ENCODE results near the gene MEOX2.

- TF ChIP-seq CTCF (conservative IDR thresholded peaks at IDR 0.05; ENCODE audit: low read length), result no peak
- TF ChIP-seq EZH2phosphoT487 (IDR thresholded peaks at IDR 0.05; ENCODE audit: borderline replicate concordance), result no peak
Measured at GRCh38 chr7:15692501-15693020, 6.1 kb upstream of the MEOX2 start.
